HG03039 (cell line): ENCODE measurements around the gene SULT1A3.
"Not testable (repeated sequence)": the region's sequence is repeated elsewhere in the genome, so short reads cannot be mapped to it uniquely, and the experiment has no call there.

Source experiments
- ATAC-seq: cut with Tn5 transposase; IDR thresholded peaks from one replicate; pipeline ENCODE4 v1.9.1; 2021; ENCODE audit warnings: mild to moderate bottlenecking, moderate library complexity; ENCODE audit not compliant: unreplicated experiment

The SULT1A3 gene

GRCh38 chr16:30199049-30199448 lies at the start of gene SULT1A3:
Gene SULT1A3, plus strand, starts transcription at chr16:30199255. Its CDS starts 1,474 bp downstream, at chr16:30200729.
- not testable (repeated sequence) for ATAC-seq

- no peak for ATAC-seq
Measured at GRCh38 chr16:30151091-30151490, 48.0 kb upstream of the SULT1A3 start.

GRCh38 chr16:30152517-30152916 lies 46.5 kb upstream of the SULT1A3 start:
- no peak for ATAC-seq

- ATAC-seq = no peak
Measured at GRCh38 chr16:30155188-30155587, 43.9 kb upstream of the SULT1A3 start.

DNA sequence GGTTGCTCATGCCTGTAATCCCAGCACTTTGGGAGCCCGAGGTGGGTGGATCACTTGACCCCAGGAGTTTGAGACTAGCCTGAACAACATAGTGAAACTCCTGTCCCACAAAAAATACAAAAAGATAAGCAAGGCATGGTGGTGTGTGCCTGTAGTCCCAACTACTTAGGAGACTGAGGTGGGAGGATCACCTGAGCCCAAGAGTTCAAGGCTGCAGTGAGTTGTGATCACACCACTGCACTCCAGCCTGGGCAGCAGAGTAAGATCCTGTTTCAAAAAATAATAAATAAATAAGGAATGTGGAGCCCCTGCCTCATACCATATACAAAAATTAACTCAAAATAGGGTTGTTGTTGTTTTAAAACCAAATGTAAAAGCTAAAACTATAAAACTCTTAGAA lies 41.8 kb upstream of the SULT1A3 start:
- no peak for ATAC-seq

- no peak for ATAC-seq
Measured at GRCh38 chr16:30163538-30163937, 35.5 kb upstream of the SULT1A3 start.

GRCh38 chr16:30166202-30166902 lies 32.7 kb upstream of the SULT1A3 start:
- peak; percentile 53 for ATAC-seq

- ATAC-seq = not testable (repeated sequence)
Measured at GRCh38 chr16:30168746-30169145, 30.3 kb upstream of the SULT1A3 start.

DNA sequence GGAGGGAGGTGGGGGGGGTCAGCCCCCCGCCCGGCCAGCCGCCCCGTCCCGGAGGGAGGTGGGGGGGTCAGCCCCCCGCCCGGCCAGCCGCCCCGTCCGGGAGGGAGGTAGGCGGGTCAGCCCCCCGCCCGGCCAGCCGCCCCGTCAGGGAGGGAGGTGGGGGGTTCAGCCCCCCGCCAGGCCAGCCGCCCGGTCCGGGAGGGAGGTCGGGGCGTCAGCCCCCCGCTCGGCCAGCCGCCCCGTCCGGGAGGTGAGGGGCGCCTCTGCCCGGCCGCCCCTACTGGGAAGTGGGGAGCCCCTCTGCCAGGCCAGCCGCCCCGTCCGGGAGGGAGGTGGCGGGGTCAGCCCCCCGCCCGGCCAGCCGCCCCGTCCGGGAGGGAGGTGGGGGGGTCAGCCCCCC lies 29.6 kb upstream of the SULT1A3 start:
- not testable (repeated sequence) for ATAC-seq

GRCh38 chr16:30170145-30170544 lies 28.9 kb upstream of the SULT1A3 start:
- ATAC-seq = not testable (repeated sequence)

DNA sequence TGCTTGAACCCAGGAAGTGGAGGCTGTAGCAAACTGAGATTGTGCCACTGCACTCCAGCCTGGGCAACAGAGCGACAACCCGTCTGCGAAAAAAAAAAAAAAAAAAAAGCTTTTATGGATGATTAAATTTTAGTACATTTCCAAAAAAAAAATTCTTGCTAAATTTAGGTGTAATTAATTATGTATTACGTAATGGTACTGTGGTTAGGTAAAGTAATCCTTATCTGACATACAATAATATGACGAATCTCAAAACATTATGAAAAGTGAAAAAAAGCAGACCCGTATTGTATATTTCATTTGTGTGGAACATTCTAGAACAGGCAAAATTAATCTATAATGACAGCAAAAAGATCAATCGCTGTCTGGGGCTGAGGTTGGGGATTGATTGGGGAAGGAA lies 26.0 kb upstream of the SULT1A3 start:
- no peak for ATAC-seq

- not testable (repeated sequence) for ATAC-seq
Measured at GRCh38 chr16:30176876-30177275, 22.2 kb upstream of the SULT1A3 start.

DNA sequence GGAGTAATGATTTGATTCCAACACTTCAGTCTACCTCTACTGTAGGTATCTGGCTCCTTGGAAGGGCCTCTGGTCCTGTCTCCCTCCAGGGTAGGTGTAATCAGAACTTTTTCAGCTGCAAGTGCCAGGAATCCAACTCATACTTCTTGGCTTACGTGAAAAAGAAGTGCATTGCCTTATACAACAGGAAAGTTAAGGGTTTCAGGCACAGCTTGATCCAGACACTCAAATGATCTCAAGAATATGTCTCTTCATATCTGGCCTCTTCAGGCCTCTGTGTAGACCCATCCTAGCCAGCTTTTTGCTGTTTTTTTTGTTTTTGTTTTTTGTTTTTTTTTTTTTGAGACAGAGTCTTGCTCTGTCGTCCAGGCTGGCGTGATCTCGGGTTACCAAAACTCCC lies 19.9 kb upstream of the SULT1A3 start:
- no peak for ATAC-seq

GRCh38 chr16:30179931-30180330 lies 19.1 kb upstream of the SULT1A3 start:
- ATAC-seq = no peak

- no peak for ATAC-seq
Measured at GRCh38 chr16:30180741-30181140, 18.3 kb upstream of the SULT1A3 start.

DNA sequence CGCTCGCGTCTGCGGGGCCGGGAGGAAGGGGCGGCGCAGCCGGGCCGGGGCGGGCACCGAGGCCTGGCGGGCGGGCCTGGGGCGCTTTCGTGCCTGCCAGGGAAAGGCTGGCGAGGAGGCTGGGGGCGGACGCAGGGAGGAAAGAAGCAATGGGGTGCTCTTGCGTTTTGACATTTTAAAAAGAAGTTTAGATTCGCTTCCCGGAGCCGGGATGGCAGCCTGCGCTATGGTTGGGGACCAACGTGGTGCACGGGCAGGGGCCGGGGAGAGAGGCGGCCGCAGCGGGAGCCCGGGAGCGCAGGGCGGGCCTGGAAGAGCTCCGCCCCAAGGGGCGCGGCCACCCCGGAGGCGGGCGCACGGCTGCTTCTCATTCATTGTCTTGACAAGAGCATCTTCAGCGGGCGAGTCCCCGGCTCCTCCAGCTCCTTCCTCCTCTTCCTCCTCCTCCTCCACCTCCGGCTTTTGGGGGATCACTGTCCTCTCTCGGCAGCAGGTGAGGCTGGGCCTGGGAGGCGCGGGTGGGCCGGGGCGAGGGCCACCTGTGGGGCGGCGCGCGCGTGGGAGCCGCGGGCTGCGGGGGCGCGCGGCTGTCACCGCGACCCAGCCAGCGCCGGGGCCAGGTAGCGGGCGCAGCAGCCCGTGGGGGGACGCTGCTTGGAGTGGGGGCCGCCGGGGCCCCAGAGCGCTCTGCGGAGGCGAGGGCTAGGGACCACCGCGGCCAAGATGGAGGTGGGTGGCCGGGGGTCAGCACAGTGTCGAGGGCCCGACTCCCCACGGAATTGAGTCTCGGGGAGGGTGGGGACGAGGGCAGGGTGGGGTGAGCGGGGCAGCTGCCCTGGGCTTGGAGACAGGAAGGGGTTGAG lies 15.6 kb upstream of the SULT1A3 start, which contains the start of gene CORO1A:
CORO1A (plus strand) TSS at position 370 of the 863 bp plus-strand sequence. CDS start 1,608 bp downstream, outside the sequence.
- ATAC-seq = peak; percentile 46

DNA sequence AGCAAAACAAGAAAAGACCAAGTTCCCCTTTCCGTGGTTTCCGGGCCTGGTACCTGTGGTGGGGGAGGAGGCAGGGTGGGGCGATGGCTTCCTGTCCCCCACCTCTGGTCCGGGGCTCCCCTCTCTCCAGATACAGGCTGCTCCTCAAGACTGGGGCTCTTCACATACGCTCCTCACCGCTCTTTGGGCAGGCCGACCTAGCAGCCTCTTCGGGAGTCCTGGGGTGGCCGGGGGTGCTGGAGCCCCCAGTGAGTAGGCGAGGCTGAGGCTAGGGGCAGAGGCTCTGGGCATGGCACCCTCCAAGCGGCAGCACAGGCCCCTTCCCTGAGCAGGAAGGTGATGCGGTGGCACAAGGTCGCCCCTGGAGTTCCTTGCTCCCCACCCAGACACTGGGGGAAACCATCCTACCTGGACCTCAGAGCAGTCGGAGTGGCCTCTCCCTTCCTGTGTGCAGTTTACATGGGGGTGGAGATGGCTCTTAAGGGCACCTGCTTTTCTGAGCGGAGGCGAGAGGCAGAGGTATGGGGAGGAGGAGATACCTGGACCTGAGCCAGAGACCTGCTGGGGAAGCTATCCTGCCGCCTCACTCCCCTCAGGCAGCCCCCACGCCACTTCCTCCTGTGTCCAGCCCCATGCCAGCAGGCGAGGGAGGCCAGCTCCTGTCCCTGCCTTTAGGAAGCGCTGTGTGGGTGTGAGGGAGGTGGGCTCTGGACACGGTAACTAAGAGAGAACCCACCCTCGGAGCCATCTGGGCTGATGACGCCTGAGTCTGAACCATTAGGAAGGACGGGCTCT lies 14.8 kb upstream of the SULT1A3 start:
- ATAC-seq = peak; percentile 5

DNA sequence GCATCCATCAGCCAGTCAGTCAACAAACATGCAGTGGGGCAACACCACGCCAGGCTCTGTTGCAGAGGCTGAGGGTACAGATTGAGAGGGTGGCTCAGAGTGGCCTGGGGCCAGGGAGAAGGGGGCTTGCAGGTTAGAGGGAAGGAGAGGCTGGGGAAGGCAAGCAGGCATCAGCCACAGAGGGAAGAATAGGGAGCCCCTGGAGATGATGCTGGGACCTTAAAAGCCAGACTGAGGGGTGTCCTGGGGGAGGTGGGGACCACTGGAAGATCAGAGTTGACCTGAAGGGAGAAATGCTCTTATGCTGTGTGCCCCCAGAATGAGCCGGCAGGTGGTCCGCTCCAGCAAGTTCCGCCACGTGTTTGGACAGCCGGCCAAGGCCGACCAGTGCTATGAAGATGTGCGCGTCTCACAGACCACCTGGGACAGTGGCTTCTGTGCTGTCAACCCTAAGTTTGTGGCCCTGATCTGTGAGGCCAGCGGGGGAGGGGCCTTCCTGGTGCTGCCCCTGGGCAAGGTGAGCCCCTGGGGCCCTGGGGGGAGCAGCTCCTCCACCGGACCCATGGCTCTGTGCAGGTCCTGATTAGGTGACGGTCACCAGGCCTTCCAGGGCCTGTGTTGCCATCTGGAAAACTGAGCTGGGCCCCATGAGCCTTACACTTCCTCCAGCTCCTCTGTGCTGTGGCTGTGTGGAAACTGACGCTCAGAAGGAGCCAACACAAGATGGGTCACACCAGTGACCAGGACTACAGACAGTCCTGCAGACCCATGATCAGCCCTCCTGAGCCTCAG lies 14.0 kb upstream of the SULT1A3 start:
- no peak for ATAC-seq

GRCh38 chr16:30185683-30186421 lies 13.2 kb upstream of the SULT1A3 start:
- ATAC-seq = no peak

- ATAC-seq = no peak
Measured at GRCh38 chr16:30186444-30186781, 12.6 kb upstream of the SULT1A3 start.
